ENCODE data around the gene QSOX1.

- TF ChIP-seq CTCF (conservative IDR thresholded peaks at IDR 0.05; ENCODE audit: low read depth, low read length) = no peak
- TF ChIP-seq EZH2 (IDR thresholded peaks at IDR 0.05; ENCODE audit: borderline replicate concordance, low read depth, low read length, poor library complexity, severe bottlenecking) = no peak
Observed at GRCh38 chr1:180173451-180173850, 18.8 kb downstream of the QSOX1 start.
